ENCODE results near the gene USP34.

DNA sequence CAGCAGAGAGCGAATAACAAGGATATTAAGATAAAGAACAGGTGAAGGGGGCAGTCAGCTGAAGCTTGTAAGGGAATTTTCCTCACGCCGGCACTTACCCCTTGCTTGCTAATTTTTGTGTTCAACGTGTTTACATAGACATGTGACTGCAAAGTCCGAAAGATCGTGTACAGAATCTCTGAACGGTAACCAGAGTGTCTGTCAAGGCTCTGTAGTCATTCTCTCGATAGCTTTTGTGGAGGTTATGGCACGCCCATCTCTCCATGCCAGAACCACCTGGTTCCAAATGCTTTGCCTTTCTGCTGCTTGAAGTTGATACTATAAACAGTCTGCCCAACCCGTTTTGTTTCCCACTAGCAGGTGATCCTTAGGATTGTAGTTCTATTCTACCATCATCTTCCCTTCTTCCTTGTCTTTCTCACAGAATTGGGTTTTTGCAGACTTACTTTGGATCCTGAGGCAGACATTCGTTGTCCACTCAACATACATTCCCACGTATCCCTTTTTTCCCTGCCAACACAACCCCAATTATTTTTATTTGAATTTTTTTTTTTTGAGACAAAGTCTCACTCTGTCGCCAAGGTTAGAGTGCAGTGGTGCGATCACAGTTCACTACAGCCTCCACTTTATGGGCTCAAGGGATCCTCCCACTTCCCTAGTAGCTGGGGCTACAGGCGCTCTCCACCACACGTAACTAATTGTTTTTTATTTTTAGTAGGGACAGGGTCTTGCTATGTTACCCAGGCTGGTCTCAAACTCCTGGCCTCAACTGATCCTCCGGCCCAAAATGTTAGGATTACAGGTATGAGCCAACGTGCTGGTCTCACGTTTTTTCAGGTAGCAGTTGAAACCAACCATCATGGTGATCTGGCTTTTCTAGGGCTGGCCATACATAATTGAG is 1.3 kb upstream of the USP34 start:
- TF ChIP-seq, protein P1, sequence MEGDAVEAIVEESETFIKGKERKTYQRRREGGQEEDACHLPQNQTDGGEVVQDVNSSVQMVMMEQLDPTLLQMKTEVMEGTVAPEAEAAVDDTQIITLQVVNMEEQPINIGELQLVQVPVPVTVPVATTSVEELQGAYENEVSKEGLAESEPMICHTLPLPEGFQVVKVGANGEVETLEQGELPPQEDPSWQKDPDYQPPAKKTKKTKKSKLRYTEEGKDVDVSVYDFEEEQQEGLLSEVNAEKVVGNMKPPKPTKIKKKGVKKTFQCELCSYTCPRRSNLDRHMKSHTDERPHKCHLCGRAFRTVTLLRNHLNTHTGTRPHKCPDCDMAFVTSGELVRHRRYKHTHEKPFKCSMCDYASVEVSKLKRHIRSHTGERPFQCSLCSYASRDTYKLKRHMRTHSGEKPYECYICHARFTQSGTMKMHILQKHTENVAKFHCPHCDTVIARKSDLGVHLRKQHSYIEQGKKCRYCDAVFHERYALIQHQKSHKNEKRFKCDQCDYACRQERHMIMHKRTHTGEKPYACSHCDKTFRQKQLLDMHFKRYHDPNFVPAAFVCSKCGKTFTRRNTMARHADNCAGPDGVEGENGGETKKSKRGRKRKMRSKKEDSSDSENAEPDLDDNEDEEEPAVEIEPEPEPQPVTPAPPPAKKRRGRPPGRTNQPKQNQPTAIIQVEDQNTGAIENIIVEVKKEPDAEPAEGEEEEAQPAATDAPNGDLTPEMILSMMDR (conservative IDR thresholded peaks at IDR 0.05; ENCODE audit: low read depth, low read length), result no peak
- TF ChIP-seq RFX5 (IDR thresholded peaks at IDR 0.05; ENCODE audit: low read depth, low read length) (no peak), MAFK (IDR thresholded peaks at IDR 0.05; ENCODE audit: low read depth, low read length) (no peak), RCOR1 (IDR thresholded peaks at IDR 0.05; ENCODE audit: insufficient replicate concordance, low read length) (no peak), BHLHE40 (IDR thresholded peaks at IDR 0.05; ENCODE audit: low read depth, low read length) (no peak), POLR2A (IDR thresholded peaks at IDR 0.05; ENCODE audit: low read depth, low read length) (0 out of 2 replicates have a peak, but pooled peaks have one; percentile 12)
- TF ChIP-seq, protein P2, sequence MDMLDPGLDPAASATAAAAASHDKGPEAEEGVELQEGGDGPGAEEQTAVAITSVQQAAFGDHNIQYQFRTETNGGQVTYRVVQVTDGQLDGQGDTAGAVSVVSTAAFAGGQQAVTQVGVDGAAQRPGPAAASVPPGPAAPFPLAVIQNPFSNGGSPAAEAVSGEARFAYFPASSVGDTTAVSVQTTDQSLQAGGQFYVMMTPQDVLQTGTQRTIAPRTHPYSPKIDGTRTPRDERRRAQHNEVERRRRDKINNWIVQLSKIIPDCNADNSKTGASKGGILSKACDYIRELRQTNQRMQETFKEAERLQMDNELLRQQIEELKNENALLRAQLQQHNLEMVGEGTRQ (IDR thresholded peaks at IDR 0.05; ENCODE audit: low read depth, low read length), result 0 out of 2 replicates have a peak, but pooled peaks have one; percentile 13

Measured in IMR-90 (cell line).